Measurements from ENCODE around the gene CDC42EP1. TPM values are rescaled to one million over a fixed set of nuclear protein-coding genes. Genes with fewer than 3 reads are reported as not detected.

Gene CDC42EP1
- total RNA-seq, 1 experiment from 2014 or later, result 12.7 TPM

DNA sequence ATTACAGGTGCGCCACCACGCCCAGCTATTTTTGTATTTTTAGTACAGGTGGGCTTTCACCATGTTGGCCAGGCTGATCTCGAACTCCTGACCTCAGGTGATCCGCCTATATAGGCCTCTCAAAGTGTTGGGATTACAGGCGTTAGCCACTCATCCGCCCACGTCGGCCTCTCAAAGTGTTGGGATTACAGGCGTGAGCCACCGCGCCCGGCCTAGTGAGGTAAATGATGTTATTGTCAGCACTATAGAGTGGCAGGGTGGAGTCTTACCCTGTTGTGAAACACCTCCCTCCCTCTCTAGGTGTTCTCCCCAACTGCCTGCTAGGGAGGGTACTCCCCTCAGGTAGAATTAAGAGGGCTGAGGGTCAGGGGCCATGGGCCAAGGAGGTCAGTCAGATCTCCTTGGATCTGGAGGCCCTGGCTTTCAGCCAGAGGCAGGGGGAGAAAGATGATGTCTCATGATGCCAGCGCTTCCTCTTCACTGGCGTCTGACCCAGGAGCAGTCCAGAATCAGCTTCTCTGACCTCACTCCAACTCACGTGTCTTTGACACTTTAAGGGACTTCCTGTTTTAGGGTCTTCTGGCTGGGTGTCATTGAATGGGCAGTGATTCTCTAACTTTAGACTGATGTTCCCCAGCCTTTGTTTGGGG is 50.3 kb downstream of the CDC42EP1 start:
- Mint-ChIP-seq H3K27ac (no peak overlapping the region), H3K9me3 (no peaks in the 10 kb centered on the region), H3K4me1 (peaks cover 15% of the 10 kb centered on the region), H3K27me3 (ENCODE audit: low read depth) (no peaks in the 10 kb centered on the region), H3K4me3 (peak overlapping the region; percentile 90), H3K36me3 (peaks cover 6% of the 10 kb centered on the region)
- TF ChIP-seq JAZF1 (CRISPR knock-in tag; IDR thresholded peaks at IDR 0.05), result no peak
- TF ChIP-seq RELA (CRISPR knock-in tag; IDR thresholded peaks at IDR 0.05; ENCODE audit: borderline replicate concordance), result no peak
- TF ChIP-seq, protein P1, sequence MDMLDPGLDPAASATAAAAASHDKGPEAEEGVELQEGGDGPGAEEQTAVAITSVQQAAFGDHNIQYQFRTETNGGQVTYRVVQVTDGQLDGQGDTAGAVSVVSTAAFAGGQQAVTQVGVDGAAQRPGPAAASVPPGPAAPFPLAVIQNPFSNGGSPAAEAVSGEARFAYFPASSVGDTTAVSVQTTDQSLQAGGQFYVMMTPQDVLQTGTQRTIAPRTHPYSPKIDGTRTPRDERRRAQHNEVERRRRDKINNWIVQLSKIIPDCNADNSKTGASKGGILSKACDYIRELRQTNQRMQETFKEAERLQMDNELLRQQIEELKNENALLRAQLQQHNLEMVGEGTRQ (CRISPR knock-in tag; IDR thresholded peaks at IDR 0.05), result no peak
- no peak for TF ChIP-seq E2F1 (CRISPR knock-in tag; IDR thresholded peaks at IDR 0.05)
- no peak for TF ChIP-seq ATF1 (CRISPR knock-in tag; IDR thresholded peaks at IDR 0.05)
- TF ChIP-seq GTF2I (CRISPR knock-in tag; conservative IDR thresholded peaks at IDR 0.05), result no peak
- no peak for TF ChIP-seq KAT7 (CRISPR knock-in tag; IDR thresholded peaks at IDR 0.05; ENCODE audit: borderline replicate concordance)
- TF ChIP-seq ZSCAN18 (CRISPR knock-in tag; IDR thresholded peaks at IDR 0.05), result no peak
- TF ChIP-seq NFE2L1 (CRISPR knock-in tag; IDR thresholded peaks at IDR 0.05), result no peak
- TF ChIP-seq EMX1 (CRISPR knock-in tag; IDR thresholded peaks at IDR 0.05), result no peak
- TF ChIP-seq HMGA2 (CRISPR knock-in tag; IDR thresholded peaks at IDR 0.05), result no peak
- TF ChIP-seq ZNF263 (CRISPR knock-in tag; IDR thresholded peaks at IDR 0.05; ENCODE audit: low read depth), result no peak
- no peak for TF ChIP-seq ZNF416 (CRISPR knock-in tag; IDR thresholded peaks at IDR 0.05)
- no peak for TF ChIP-seq NR3C1 (CRISPR knock-in tag; conservative IDR thresholded peaks at IDR 0.05; ENCODE audit: low read depth)
- no peak for TF ChIP-seq MXD4 (CRISPR knock-in tag; IDR thresholded peaks at IDR 0.05; ENCODE audit: borderline replicate concordance)
- TF ChIP-seq NR2C2 (CRISPR knock-in tag; IDR thresholded peaks at IDR 0.05), result no peak
- no peak for TF ChIP-seq ZNF425 (CRISPR knock-in tag; conservative IDR thresholded peaks at IDR 0.05)
- DNase-seq (ENCODE audit: low spot score) (no peak), ATAC-seq (no peak)
- CTCF ChIA-PET, result interaction anchor here (4.0 to 4.6 kb wide), 3 partner anchors 16 to 31 kb away, joined by 29 to 56 read pairs (median 39); partner anchors contain the start of gene SH3BP1
- POLR2A ChIA-PET, result no interaction called here

GRCh38 chr22:37611207-37611606 is 50.9 kb downstream of the CDC42EP1 start:
- Mint-ChIP-seq H3K9me3 (no peaks in the 10 kb centered on the region), H3K4me3 (no peak overlapping the region), H3K27me3 (ENCODE audit: low read depth) (no peaks in the 10 kb centered on the region), H3K27ac (no peak overlapping the region), H3K36me3 (peaks cover 9% of the 10 kb centered on the region), H3K4me1 (peaks cover 12% of the 10 kb centered on the region)
- ATAC-seq (no peak), DNase-seq (ENCODE audit: low spot score) (no peak)
- CTCF ChIA-PET, result no interaction called here
- POLR2A ChIA-PET, result no interaction called here
- no peak for TF ChIP-seq GTF2I (CRISPR knock-in tag; conservative IDR thresholded peaks at IDR 0.05)
- TF ChIP-seq ZNF423 (CRISPR knock-in tag; IDR thresholded peaks at IDR 0.05), result no peak
- no peak for TF ChIP-seq OVOL2 (CRISPR knock-in tag; IDR thresholded peaks at IDR 0.05; ENCODE audit: borderline replicate concordance)
- TF ChIP-seq ELF4 (CRISPR knock-in tag; IDR thresholded peaks at IDR 0.05; ENCODE audit: low read depth), result no peak
- no peak for TF ChIP-seq CREB1 (CRISPR knock-in tag; IDR thresholded peaks at IDR 0.05)
- no peak for TF ChIP-seq RELA (CRISPR knock-in tag; IDR thresholded peaks at IDR 0.05; ENCODE audit: borderline replicate concordance)
- TF ChIP-seq TP53 (CRISPR knock-in tag; IDR thresholded peaks at IDR 0.05), result no peak
- TF ChIP-seq, protein P2, sequence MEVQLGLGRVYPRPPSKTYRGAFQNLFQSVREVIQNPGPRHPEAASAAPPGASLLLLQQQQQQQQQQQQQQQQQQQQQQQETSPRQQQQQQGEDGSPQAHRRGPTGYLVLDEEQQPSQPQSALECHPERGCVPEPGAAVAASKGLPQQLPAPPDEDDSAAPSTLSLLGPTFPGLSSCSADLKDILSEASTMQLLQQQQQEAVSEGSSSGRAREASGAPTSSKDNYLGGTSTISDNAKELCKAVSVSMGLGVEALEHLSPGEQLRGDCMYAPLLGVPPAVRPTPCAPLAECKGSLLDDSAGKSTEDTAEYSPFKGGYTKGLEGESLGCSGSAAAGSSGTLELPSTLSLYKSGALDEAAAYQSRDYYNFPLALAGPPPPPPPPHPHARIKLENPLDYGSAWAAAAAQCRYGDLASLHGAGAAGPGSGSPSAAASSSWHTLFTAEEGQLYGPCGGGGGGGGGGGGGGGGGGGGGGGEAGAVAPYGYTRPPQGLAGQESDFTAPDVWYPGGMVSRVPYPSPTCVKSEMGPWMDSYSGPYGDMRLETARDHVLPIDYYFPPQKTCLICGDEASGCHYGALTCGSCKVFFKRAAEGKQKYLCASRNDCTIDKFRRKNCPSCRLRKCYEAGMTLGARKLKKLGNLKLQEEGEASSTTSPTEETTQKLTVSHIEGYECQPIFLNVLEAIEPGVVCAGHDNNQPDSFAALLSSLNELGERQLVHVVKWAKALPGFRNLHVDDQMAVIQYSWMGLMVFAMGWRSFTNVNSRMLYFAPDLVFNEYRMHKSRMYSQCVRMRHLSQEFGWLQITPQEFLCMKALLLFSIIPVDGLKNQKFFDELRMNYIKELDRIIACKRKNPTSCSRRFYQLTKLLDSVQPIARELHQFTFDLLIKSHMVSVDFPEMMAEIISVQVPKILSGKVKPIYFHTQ (CRISPR knock-in tag; IDR thresholded peaks at IDR 0.05), result no peak
- TF ChIP-seq ZNF396 (CRISPR knock-in tag; IDR thresholded peaks at IDR 0.05; ENCODE audit: borderline replicate concordance), result no peak
- no peak for TF ChIP-seq ZNF425 (CRISPR knock-in tag; conservative IDR thresholded peaks at IDR 0.05)

All from WTC11 (cell line).